IMR-90 (cell line): Measurements from ENCODE around the gene TENM4. TPM values are rescaled to one million over a fixed set of nuclear protein-coding genes. Genes with fewer than 3 reads are reported as not detected.

Experiments used
- ATAC-seq: fragments of 200-7000 bp; cut with Tn5 transposase; 2 replicates; pipeline ENCODE4 v1.9.1; 2020; ENCODE audit warnings: low read depth, mild to moderate bottlenecking, moderate library complexity
- BruUV-seq: library from RNA; stranded (reverse); fragments of 400-500 nt; replicated peaks from 2 replicates; lab custom pipeline; 2021; lab: Mats Ljungman, UMichigan
- CTCF ChIA-PET: fragments of 300-600 bp; formaldehyde crosslinking; extraction: SDS; loops from one replicate; lab custom pipeline; 2021; ENCODE audit warnings: antibody characterized with exemption; lab: Yijun Ruan, JAX
- POLR2A ChIA-PET: fragments of 300-600 bp; sonication (Branson Sonifier 250); formaldehyde crosslinking; loops from one replicate; lab custom pipeline; 2022; ENCODE audit warnings: antibody characterized with exemption; ENCODE audit not compliant: unreplicated experiment; lab: Charles Lee
- DNase-seq: peaks from one replicate; pipeline ENCODE4 v3.0.0; 2013
- H2AFZ ChIP-seq: replicated peaks from 2 replicates; pipeline ENCODE3; 2013; ENCODE audit warnings: low read length, mild to moderate bottlenecking; ENCODE audit not compliant: poor library complexity
- H2AK5ac ChIP-seq: 2 replicates; pipeline ENCODE4 v1.6.1; 2013; ENCODE audit warnings: low read depth, low read length, inconsistent platforms
- H2AK9ac ChIP-seq: replicated peaks from 2 replicates; pipeline ENCODE3; 2013; ENCODE audit warnings: mild to moderate bottlenecking, low read depth, low read length, moderate library complexity; ENCODE audit not compliant: poor library complexity
- H2BK120ac ChIP-seq: 2 replicates; pipeline ENCODE4 v1.6.1; 2013; ENCODE audit warnings: low read depth, low read length, inconsistent platforms
- H2BK15ac ChIP-seq: 3 replicates; pipeline ENCODE4 v1.6.1; 2013; ENCODE audit warnings: low read depth, low read length, inconsistent platforms
- H2BK20ac ChIP-seq: 2 replicates; pipeline ENCODE4 v1.6.1; 2013; ENCODE audit warnings: low read depth, mild to moderate bottlenecking, inconsistent platforms, low read length, moderate library complexity
- H2BK5ac ChIP-seq: 2 replicates; pipeline ENCODE4 v1.6.1; 2013; ENCODE audit warnings: mild to moderate bottlenecking, low read depth, low read length, inconsistent platforms; ENCODE audit not compliant: poor library complexity, severe bottlenecking
- H3K14ac ChIP-seq: replicated peaks from 2 replicates; pipeline ENCODE4 v1.6.1; 2013; ENCODE audit warnings: low read depth, low read length, inconsistent platforms
- H3K18ac ChIP-seq: 2 replicates; pipeline ENCODE4 v1.6.1; 2013; ENCODE audit warnings: low read depth, low read length, control low read depth
- H3K23ac ChIP-seq: 2 replicates; pipeline ENCODE4 v1.6.1; 2013; ENCODE audit warnings: low read depth, low read length, inconsistent platforms
- H3K27ac ChIP-seq: 2 replicates; pipeline ENCODE4 v1.5.1; 2013; ENCODE audit warnings: mild to moderate bottlenecking, control low read depth, low read length; ENCODE audit not compliant: insufficient read depth
- H3K27me3 ChIP-seq: 2 replicates; pipeline ENCODE4 v1.6.1; 2013; ENCODE audit warnings: low read length; ENCODE audit not compliant: control insufficient read depth, insufficient read depth
- H3K36me3 ChIP-seq: 2 replicates; pipeline ENCODE4 v1.6.1; 2013; ENCODE audit warnings: low read length, mixed read lengths; ENCODE audit not compliant: control insufficient read depth, insufficient read depth
- H3K4ac ChIP-seq: 2 replicates; pipeline ENCODE4 v1.6.1; 2013; ENCODE audit warnings: low read depth, low read length, inconsistent platforms
- H3K4me1 ChIP-seq: 2 replicates; pipeline ENCODE4 v1.6.1; 2013; ENCODE audit warnings: low read length, mixed read lengths; ENCODE audit not compliant: control insufficient read depth, insufficient read depth
- H3K4me2 ChIP-seq: 2 replicates; pipeline ENCODE4 v1.6.1; 2013; ENCODE audit warnings: low read depth, mild to moderate bottlenecking, control low read depth, low read length, moderate library complexity
- H3K4me3 ChIP-seq: 2 replicates; pipeline ENCODE4 v1.5.1; 2013; ENCODE audit warnings: low read depth, mild to moderate bottlenecking, control low read depth, low read length, moderate library complexity; ENCODE audit not compliant: insufficient read depth
- H3K56ac ChIP-seq: 2 replicates; pipeline ENCODE4 v1.6.1; 2013; ENCODE audit warnings: low read length, inconsistent platforms; ENCODE audit not compliant: insufficient read depth; ENCODE audit errors: extremely low read depth
- H3K79me1 ChIP-seq, 2 experiments: 2 replicates each; pipeline ENCODE4 v1.6.1; 2013; ENCODE audit warnings: low read length in 2 of 2, inconsistent platforms in 1 of 2, low read depth in 1 of 2
- H3K9ac ChIP-seq: 2 replicates; pipeline ENCODE4 v1.6.1; 2013; ENCODE audit warnings: low read depth, low read length, control low read depth
- H3K9me1 ChIP-seq: 2 replicates; pipeline ENCODE4 v1.6.1; 2013; ENCODE audit warnings: low read length, inconsistent platforms; ENCODE audit not compliant: insufficient read depth
- H3K9me3 ChIP-seq: 2 replicates; pipeline ENCODE4 v1.6.1; 2013; ENCODE audit warnings: low read length; ENCODE audit not compliant: control insufficient read depth, insufficient read depth
- H4K20me1 ChIP-seq: 2 replicates; pipeline ENCODE4 v1.6.1; 2013; ENCODE audit warnings: low read length, inconsistent platforms; ENCODE audit not compliant: insufficient read depth
- H4K5ac ChIP-seq: 2 replicates; pipeline ENCODE4 v1.6.1; 2013; ENCODE audit warnings: mild to moderate bottlenecking, low read depth, low read length, control low read depth
- H4K8ac ChIP-seq, 2 experiments: 2 replicates each; pipeline ENCODE4 v1.6.1; 2013; ENCODE audit warnings: low read depth in 2 of 2, low read length in 2 of 2, control low read depth in 1 of 2, inconsistent platforms in 1 of 2
- H4K91ac ChIP-seq: 2 replicates; pipeline ENCODE4 v1.6.1; 2013; ENCODE audit warnings: low read depth, low read length, inconsistent platforms; ENCODE audit not compliant: insufficient read depth
- CEBPB ChIP-seq: IDR thresholded peaks from 2 replicates; pipeline ENCODE4 v1.6.1; 2012; ENCODE audit warnings: low read depth, low read length, improper control_type of control experiment
- CHD1 ChIP-seq: IDR thresholded peaks from 2 replicates; pipeline ENCODE4 v1.6.1; 2012; ENCODE audit warnings: low read depth, low read length, improper control_type of control experiment
- ELK1 ChIP-seq: fragments of 150-350 bp; IDR thresholded peaks from 2 replicates; pipeline ENCODE4 v1.6.1; 2016; ENCODE audit warnings: low read depth, mild to moderate bottlenecking, low read length, moderate library complexity, borderline replicate concordance
- MAFK ChIP-seq: IDR thresholded peaks from 2 replicates; pipeline ENCODE4 v1.6.1; 2012; ENCODE audit warnings: low read depth, low read length, improper control_type of control experiment
- MAZ ChIP-seq: IDR thresholded peaks from 2 replicates; pipeline ENCODE4 v1.6.1; 2012; ENCODE audit warnings: low read depth, mild to moderate bottlenecking, low read length, improper control_type of control experiment, moderate library complexity, borderline replicate concordance
- MXI1 ChIP-seq: IDR thresholded peaks from 2 replicates; pipeline ENCODE4 v1.6.1; 2012; ENCODE audit warnings: low read depth, mild to moderate bottlenecking, low read length, moderate library complexity, borderline replicate concordance
- POLR2A ChIP-seq: IDR thresholded peaks from 2 replicates; pipeline ENCODE4 v1.6.1; 2012; ENCODE audit warnings: mild to moderate bottlenecking, low read depth, low read length
- RAD21 ChIP-seq: IDR thresholded peaks from 2 replicates; pipeline ENCODE4 v1.6.1; 2012; ENCODE audit warnings: low read length, improper control_type of control experiment
- RCOR1 ChIP-seq: IDR thresholded peaks from 2 replicates; pipeline ENCODE4 v1.6.1; 2012; ENCODE audit warnings: mild to moderate bottlenecking, low read length, improper control_type of control experiment; ENCODE audit not compliant: insufficient replicate concordance
- RFX5 ChIP-seq: IDR thresholded peaks from 2 replicates; pipeline ENCODE4 v1.8.0; 2012; ENCODE audit warnings: low read depth, mild to moderate bottlenecking, low read length, moderate library complexity
- WGBS, 2 experiments: methylation state at CpG; one replicate each; pipeline versions ENCODE4 v1.1.5 to v1.1.7; 2013; ENCODE audit warnings: missing lambda C conversion rate in 2 of 2; ENCODE audit not compliant: insufficient read length in 1 of 2; ENCODE audit errors: extremely low coverage in 2 of 2; 5-methylcytosine and 5-hydroxymethylcytosine counted together
- dilution Hi-C: fragments of 300-500 bp; cut with HindIII; formaldehyde crosslinking; loops from one replicate; pipeline ENCODE4 v1.14.3; 2018; ENCODE audit warnings: low sequenced_read_pairs; ENCODE audit not compliant: unreplicated experiment
- in situ Hi-C: fragments of 300-500 bp; cut with MboI; formaldehyde crosslinking; loops from 3 replicates; pipeline ENCODE4 v1.14.3; 2019; ENCODE audit warnings: low sequenced_read_pairs, inconsistent platforms, mixed read lengths
- intact Hi-C: fragments of 100-400 bp; cut with micrococcal nuclease; formaldehyde crosslinking; loops from 2 replicates; pipeline ENCODE4 v1.10.0; 2022
- polyA plus RNA-seq, 3 experiments: library from polyadenylated mRNA; depleted of rRNA; stranded (reverse); fragments of >200 nt; gene quantifications; 2 replicates each; pipeline ENCODE4 v1.2.3, GENCODE V29; 2012; ENCODE audit warnings: low replicate concordance in 1 of 3
- total RNA-seq: library from RNA; depleted of rRNA; stranded (reverse); fragments of >200 nt; gene quantifications from 2 replicates; pipeline ENCODE4 v1.2.3, GENCODE V29; 2012

The TENM4 gene
- total and polyA plus RNA-seq, 2 of the 4 experiments (the other 2 are of a cell fraction), result 7.4 to 9.0 TPM

GRCh38 chr11:79427611-79428327, 13.1 kb downstream of the TENM4 start:
- Histone ChIP-seq H3K18ac (no peak overlapping the region), H3K36me3 (no peaks in the 10 kb centered on the region; the same call in 1 of the 2 replicates), H3K4me2 (no peak overlapping the region), H4K8ac (no peak overlapping the region), H2BK15ac (no peak overlapping the region), H2BK20ac (no peak overlapping the region), H3K23ac (no peak overlapping the region), H3K4ac (no peak overlapping the region), H3K14ac (no peak overlapping the region), H3K79me1 (peaks cover 6 to 57% of the 10 kb centered on the region in 2 experiments; a peak in 3 of 4 replicates), H3K4me3 (no peak overlapping the region), H2AK5ac (0 out of 2 replicates have a peak overlapping the region, but pooled peaks have one; percentile 34), H3K9me1 (peaks cover 10% of the 10 kb centered on the region), H2AK9ac (no peak overlapping the region), H4K5ac (no peak overlapping the region), H4K91ac (no peak overlapping the region), H3K27ac (no peak overlapping the region), H2BK5ac (no peak overlapping the region), H3K27me3 (no peaks in the 10 kb centered on the region), H2BK120ac (no peak overlapping the region), H4K20me1 (no peaks in the 10 kb centered on the region), H3K9me3 (no peaks in the 10 kb centered on the region), H3K9ac (no peak overlapping the region), H2AFZ (no peak overlapping the region), H3K56ac (no peak overlapping the region), H3K4me1 (peaks cover 7% of the 10 kb centered on the region; the same call in 1 of the 2 replicates)
- POLR2A ChIA-PET, result no interaction called here
- TF ChIP-seq RCOR1 (no peak), CEBPB (no peak), CHD1 (no peak), RFX5 (no peak), POLR2A (no peak), ELK1 (no peak), MXI1 (no peak), MAFK (no peak), RAD21 (no peak), MAZ (no peak)
- dilution Hi-C loops (no loop called here), intact Hi-C loops (no loop called here), in situ Hi-C loops (no loop called here)
- no peak for ATAC-seq
- CTCF ChIA-PET, result interaction anchor here (0.5 kb wide), 1 partner anchor 675 kb away, joined by 3 read pairs; no protein-coding TSS in a partner anchor
- no TSS peak for BruUV-seq
- WGBS, 2 experiments, result no CpG with 5 or more reads among the region's 5 CpGs
- DNase-seq, result no peak
